Right lobe of liver (tissue), 6 donors: ENCODE results near the gene ZNF341. TPM values are rescaled to one million over a fixed set of nuclear protein-coding genes. Genes with fewer than 3 reads are reported as not detected.
A peak's percentile ranks its signal among the peaks of the same experiment; 100 is the strongest.

ENCODE experiments used
- ATAC-seq, 4 donors: fragments of 200-7000 bp; cut with Tn5 transposase; one replicate each; pipeline ENCODE4 v1.9.1; 2020; ENCODE audit warnings: mild to moderate bottlenecking in 4 of 4, moderate library complexity in 4 of 4
- DNase-seq, 3 donors: peaks; one replicate each; pipeline ENCODE4 v3.0.0-alpha.2; 2020
- H3K27ac ChIP-seq, 3 donors: fragments of 200-600 bp; one replicate each; pipeline ENCODE4 v1.8.0; 2022
- H3K27me3 ChIP-seq, 2 donors: fragments of 200-600 bp; one replicate each; pipeline ENCODE4 v1.8.0; 2022
- H3K36me3 ChIP-seq, 4 donors: fragments of 200-600 bp; sonication (generic) in 1 of 4; one replicate each; pipeline versions ENCODE4 v1.5.1 to v1.8.0; 2017 to 2022; ENCODE audit warnings: control low read depth in 1 of 4
- H3K4me1 ChIP-seq, 4 donors: fragments of 200-600 bp; sonication (generic) in 1 of 4; one replicate each; pipeline versions ENCODE4 v1.5.1 to v1.8.0; 2017 to 2022; ENCODE audit warnings: control low read depth in 1 of 4
- H3K4me3 ChIP-seq, 3 donors: fragments of 200-600 bp; one replicate each; pipeline ENCODE4 v1.8.0; 2022
- H3K9me3 ChIP-seq, 4 donors: fragments of 200-600 bp; sonication (generic) in 1 of 4; one replicate each; pipeline versions ENCODE4 v1.5.1 to v1.8.0; 2017 to 2022; ENCODE audit warnings: control low read depth in 1 of 4
- POLR2A ChIP-seq: fragments of 450-650 bp; IDR thresholded peaks from one replicate; pipeline ENCODE4 v1.6.1; 2017; ENCODE audit warnings: antibody characterized with exemption, mild to moderate bottlenecking
- WGBS: methylation state at CpG from one replicate; pipeline ENCODE4 v1.1.6; 2018; ENCODE audit warnings: low coverage, low lambda C conversion rate; ENCODE audit not compliant: insufficient coverage; ENCODE audit errors: missing lambda C conversion rate; 5-methylcytosine and 5-hydroxymethylcytosine counted together
- intact Hi-C, 2 donors: fragments of 100-400 bp; cut with DNase I; formaldehyde crosslinking; loops; one replicate each; pipeline versions ENCODE4 v1.11.2 to v1.14.1; 2022
- total RNA-seq, 6 experiments: library from RNA; depleted of rRNA in 2 of 6; stranded (reverse); fragments of >200 nt in 2 of 6; fragmentation: NEBNext Ultra II Directional in 3 of 6; extraction: Animal tissue kit (Norgen Biotek cat#: 25700) in 3 of 6; gene quantifications; one replicate each; pipeline versions ENCODE4 v1.1.0 to v1.2.4, GENCODE V29; 2016 to 2023
- TF ChIP-seq, protein P1 (sequence below), 4 donors: fragments of 200-600 bp in 3 of 4; fragments of 450-650 bp in 1 of 4; IDR thresholded peaks; one replicate each; pipeline versions ENCODE4 v1.5.1 to v1.8.0; 2016 to 2022; ENCODE audit warnings: antibody characterized with exemption in 4 of 4, mild to moderate bottlenecking in 2 of 4
- donor health status: DM: no; HTN: yes; CAD: no.
- donor health status: DM: no; HTN: no; CAD: no.
- donor health status: DM: no; HTN: no; CAD: no.
- donor health status: DM: no; HTN: yes; CAD: no.
- donor health status: DM: no; HTN: yes; CAD: no.

ZNF341 gene
- total RNA-seq, 6 experiments from 2014 or later, result 0.99 to 2.0 (median 1.6) TPM

DNA sequence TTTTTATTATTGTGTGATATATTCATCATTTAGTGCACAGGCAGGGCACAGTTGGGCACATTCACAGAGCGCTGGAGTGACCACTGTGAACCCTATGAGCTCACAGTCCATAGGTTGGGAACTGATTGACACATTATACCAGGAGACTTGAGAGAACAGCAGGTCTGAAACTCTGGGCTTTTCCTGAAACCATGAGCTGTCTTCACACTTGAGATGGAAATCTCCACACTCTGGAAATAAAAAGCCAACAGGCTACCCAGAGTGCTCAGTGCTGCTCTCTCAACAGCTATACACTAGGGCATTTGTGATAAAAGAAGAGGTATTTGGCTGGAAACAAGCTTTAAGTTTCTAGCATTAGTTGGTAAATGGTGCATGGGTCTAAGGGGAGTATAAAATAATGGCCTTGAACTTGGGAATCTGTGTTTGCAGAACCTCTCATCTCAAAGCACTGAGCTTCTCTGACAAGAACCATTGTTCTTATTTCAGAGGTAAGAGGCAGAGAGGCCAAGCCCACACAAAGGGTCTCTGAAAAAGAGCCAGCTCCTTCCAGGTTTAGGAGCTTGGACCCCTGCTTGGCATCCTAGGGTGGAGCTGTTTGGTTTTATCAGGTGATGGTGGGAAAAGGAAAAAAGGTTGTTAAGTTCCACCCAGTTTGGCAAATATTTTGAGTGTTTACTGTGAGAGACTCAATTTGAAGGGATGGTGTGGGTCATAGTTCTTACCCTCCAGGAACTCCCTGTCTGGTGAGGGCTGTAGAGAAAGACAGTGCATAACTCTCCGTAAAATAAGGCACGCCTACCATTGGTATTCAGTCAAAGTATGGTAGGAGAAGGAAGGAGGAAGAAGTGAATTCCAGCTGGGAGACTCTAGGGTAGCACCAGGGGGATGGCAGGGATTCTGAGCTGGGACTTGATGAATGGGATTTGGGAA, 93.8 kb downstream of the ZNF341 start:
- Histone ChIP-seq H3K36me3 (no peaks in the 10 kb centered on the region), H3K4me3 (no peak overlapping the region), H3K4me1 (peaks cover 0 to 48% (median 14%) of the 10 kb centered on the region in 4 donors), H3K27ac (peak overlapping the region in 2 of 3 donors; percentile 13 to 77), H3K27me3 (no peaks in the 10 kb centered on the region), H3K9me3 (no peaks in the 10 kb centered on the region)
- intact Hi-C loops, result no loop called here
- no peak for TF ChIP-seq POLR2A
- TF ChIP-seq, protein P1, sequence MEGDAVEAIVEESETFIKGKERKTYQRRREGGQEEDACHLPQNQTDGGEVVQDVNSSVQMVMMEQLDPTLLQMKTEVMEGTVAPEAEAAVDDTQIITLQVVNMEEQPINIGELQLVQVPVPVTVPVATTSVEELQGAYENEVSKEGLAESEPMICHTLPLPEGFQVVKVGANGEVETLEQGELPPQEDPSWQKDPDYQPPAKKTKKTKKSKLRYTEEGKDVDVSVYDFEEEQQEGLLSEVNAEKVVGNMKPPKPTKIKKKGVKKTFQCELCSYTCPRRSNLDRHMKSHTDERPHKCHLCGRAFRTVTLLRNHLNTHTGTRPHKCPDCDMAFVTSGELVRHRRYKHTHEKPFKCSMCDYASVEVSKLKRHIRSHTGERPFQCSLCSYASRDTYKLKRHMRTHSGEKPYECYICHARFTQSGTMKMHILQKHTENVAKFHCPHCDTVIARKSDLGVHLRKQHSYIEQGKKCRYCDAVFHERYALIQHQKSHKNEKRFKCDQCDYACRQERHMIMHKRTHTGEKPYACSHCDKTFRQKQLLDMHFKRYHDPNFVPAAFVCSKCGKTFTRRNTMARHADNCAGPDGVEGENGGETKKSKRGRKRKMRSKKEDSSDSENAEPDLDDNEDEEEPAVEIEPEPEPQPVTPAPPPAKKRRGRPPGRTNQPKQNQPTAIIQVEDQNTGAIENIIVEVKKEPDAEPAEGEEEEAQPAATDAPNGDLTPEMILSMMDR (IDR thresholded peaks at IDR 0.05), result no peak
- peak; percentile 46 to 74 (median 63) for ATAC-seq
- WGBS, result 81% methylated on average over 2 of the region's 3 CpGs
- DNase-seq, result no peak

DNA sequence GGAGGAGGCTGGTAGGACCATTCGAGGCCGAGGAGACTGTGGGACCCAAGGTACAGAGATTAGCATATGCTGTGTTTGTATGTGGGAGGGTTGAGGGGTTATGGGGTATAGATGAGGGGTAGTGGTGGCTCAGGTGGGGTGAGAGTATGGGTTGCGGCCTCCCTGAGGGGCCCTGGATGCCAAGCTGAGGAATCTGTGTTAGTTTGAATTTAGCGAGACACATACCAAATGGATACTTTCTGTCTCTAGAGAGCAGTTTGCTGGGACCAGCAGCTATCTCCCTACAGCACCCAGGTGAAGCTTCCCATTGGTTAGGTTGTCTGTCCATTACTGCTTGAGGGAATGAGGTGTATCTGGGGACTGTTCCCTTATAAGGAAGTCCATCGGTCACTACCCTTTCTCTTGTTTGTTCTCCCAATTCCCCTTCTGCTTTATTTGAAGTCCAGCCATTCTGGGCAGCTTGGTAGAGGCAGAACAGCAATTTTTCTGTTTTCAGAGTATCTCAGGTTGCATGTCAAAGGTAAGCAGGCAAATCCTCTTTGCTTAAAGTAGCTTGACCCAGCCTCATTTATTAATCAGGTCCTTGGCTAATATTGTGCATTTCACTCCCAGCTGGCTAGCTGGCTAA, 94.6 kb downstream of the ZNF341 start:
- Histone ChIP-seq H3K4me3 (no peak overlapping the region), H3K9me3 (no peaks in the 10 kb centered on the region), H3K4me1 (peaks cover 0 to 45% (median 14%) of the 10 kb centered on the region in 4 donors), H3K27me3 (no peaks in the 10 kb centered on the region), H3K27ac (peak overlapping the region in 2 of 3 donors; percentile 39 to 77), H3K36me3 (no peaks in the 10 kb centered on the region)
- WGBS, result 67% methylated on average over 4 of the region's 5 CpGs
- ATAC-seq, result peak; percentile 69 to 94 (median 82)
- DNase-seq, result no peak
- no peak for TF ChIP-seq POLR2A
- TF ChIP-seq, protein P1 (IDR thresholded peaks at IDR 0.05), result no peak
- intact Hi-C loops, result no loop called here

DNA sequence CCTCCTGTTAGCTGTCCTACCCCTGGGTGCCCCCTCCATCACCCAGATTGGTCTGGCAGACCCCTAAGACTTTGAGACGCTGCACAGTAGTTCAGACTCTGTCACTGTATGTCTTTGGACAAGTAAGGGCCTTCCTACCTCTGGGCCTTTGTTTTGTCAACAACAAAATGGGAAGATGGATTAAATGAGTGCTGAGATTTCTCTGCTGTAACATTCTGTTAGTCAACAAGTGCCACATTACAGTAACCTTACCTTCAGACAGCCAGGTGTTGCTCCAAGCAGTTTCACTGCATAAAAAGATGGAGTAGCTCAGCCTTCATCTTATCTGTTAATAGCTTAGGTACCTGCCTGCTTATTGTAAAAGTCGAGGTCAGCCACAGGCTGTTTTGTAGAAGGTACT, 95.3 kb downstream of the ZNF341 start:
- H3K27ac ChIP-seq, result peak overlapping the region in 1 of 3 donors; percentile 77
- peaks cover 0 to 45% (median 14%) of the 10 kb centered on the region in 4 donors for H3K4me1 ChIP-seq
- H3K36me3 ChIP-seq, result no peaks in the 10 kb centered on the region
- TF ChIP-seq, protein P1 (IDR thresholded peaks at IDR 0.05), result no peak
- no peak for TF ChIP-seq POLR2A
- H3K27me3 ChIP-seq, result no peaks in the 10 kb centered on the region
- DNase-seq, result no peak
- no peak for ATAC-seq
- WGBS, result 67% methylated on average over 2 of the region's 2 CpGs
- H3K9me3 ChIP-seq, result no peaks in the 10 kb centered on the region
- no peak overlapping the region for H3K4me3 ChIP-seq
- intact Hi-C loops, result no loop called here

DNA sequence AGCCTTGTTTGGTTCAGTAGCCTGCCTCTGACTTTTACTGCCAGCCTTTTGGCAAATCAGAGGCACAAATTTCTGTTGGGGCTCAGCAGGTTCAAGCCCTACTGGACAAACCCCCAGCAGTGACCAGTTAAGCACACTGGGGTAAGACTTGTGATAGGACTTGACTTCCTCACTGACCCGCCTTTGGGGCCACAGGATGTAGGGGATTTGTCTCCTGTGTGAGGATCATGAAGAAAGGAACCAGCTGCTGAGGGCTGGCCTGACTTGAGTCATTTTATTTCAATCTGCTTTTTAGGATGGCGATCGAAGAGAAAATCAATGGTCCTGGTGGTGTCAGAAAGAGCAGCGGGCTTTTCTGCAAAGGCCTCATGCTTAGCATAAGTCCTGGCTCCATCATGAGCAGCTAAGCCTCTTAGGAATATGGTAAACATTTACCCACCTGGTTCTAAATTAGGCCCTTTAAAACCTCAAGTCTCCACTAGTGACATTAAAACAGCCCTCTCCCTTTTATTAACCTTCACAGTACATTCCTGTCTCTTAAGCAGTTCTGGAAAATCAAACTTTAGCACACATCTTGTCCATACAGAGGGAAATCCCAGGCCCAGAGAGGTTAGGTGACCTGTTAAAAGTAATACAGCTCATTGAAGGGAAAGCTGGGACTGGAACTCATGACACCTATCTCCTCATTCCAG, 96.0 kb downstream of the ZNF341 start:
- Histone ChIP-seq H3K36me3 (no peaks in the 10 kb centered on the region), H3K27ac (no peak overlapping the region), H3K9me3 (no peaks in the 10 kb centered on the region), H3K27me3 (no peaks in the 10 kb centered on the region), H3K4me3 (no peak overlapping the region), H3K4me1 (peaks cover 0 to 45% (median 14%) of the 10 kb centered on the region in 4 donors)
- DNase-seq (no peak), ATAC-seq (no peak)
- intact Hi-C loops, result no loop called here
- TF ChIP-seq, protein P1 (IDR thresholded peaks at IDR 0.05), result no peak
- TF ChIP-seq POLR2A, result no peak
- 95% methylated on average over 4 of the region's 4 CpGs for WGBS
